HEK293 (cell line): Measurements from ENCODE around the gene FUT9.

Experiments
- CTCF ChIA-PET: fragments of 350-600 bp; formaldehyde crosslinking; extraction: SDS; loops from one replicate; lab custom pipeline; 2021; ENCODE audit warnings: antibody characterized with exemption; lab: Yijun Ruan, JAX
- POLR2A ChIA-PET: fragments of 300-600 bp; formaldehyde crosslinking; extraction: SDS; loops from one replicate; lab custom pipeline; 2020; ENCODE audit warnings: antibody characterized with exemption, inconsistent platforms; lab: Yijun Ruan, JAX
- H3K27ac ChIP-seq: fragments of 200-500 bp; sonication (Bioruptor generic); 2 replicates; pipeline ENCODE4 v1.5.1; 2014; ENCODE audit warnings: low read depth, low read length, control low read depth, inconsistent platforms; ENCODE audit errors: extremely low read depth
- H3K36me3 ChIP-seq, 2 experiments: fragments of 200-500 bp in 1 of 2; sonication (Bioruptor generic) in 1 of 2; 1 replicate in 1 of 2; 2 replicates in 1 of 2; pipeline ENCODE4 v1.5.1; 2014 to 2017; ENCODE audit warnings: inconsistent platforms in 2 of 2, low read length in 2 of 2; ENCODE audit not compliant: control insufficient read depth in 2 of 2, insufficient read depth in 1 of 2
- H3K4me1 ChIP-seq: fragments of 200-500 bp; sonication (Bioruptor generic); 2 replicates; pipeline ENCODE4 v1.5.1; 2014; ENCODE audit warnings: mild to moderate bottlenecking, low read length, inconsistent platforms; ENCODE audit not compliant: control insufficient read depth, insufficient read depth
- H3K4me3 ChIP-seq: 2 replicates; pipeline ENCODE4 v1.5.1; 2011; ENCODE audit warnings: low read depth, mild to moderate bottlenecking, control low read depth, low read length, moderate library complexity
- H3K9me3 ChIP-seq: fragments of 200-500 bp; sonication (Bioruptor generic); 2 replicates; pipeline ENCODE4 v1.5.1; 2014; ENCODE audit warnings: low read depth, low read length, inconsistent platforms; ENCODE audit not compliant: control insufficient read depth, insufficient read depth
- MEIS1 ChIP-seq: sonication (generic); formaldehyde crosslinking; IDR thresholded peaks from 2 replicates; pipeline ENCODE4 v1.8.1; 2022; ENCODE audit warnings: missing genetic modification reagents, mild to moderate bottlenecking, borderline replicate concordance
- ZNF510 ChIP-seq: fragments of 450-650 bp; formaldehyde crosslinking; IDR thresholded peaks from 2 replicates; pipeline ENCODE4 v1.5.1; 2018; ENCODE audit warnings: mild to moderate bottlenecking, missing genetic modification characterization, missing biosample characterization; ENCODE audit not compliant: insufficient replicate concordance
- ZNF596 ChIP-seq: fragments of 450-650 bp; IDR thresholded peaks from 2 replicates; pipeline ENCODE4 v1.5.0; 2018; ENCODE audit warnings: missing biosample characterization, mild to moderate bottlenecking, missing genetic modification characterization, moderate library complexity
- ZNF654 ChIP-seq: fragments of 450-650 bp; formaldehyde crosslinking; IDR thresholded peaks from 2 replicates; pipeline ENCODE4 v1.5.1; 2016; ENCODE audit warnings: low read depth, missing biosample characterization, missing genetic modification characterization
- ZSCAN23 ChIP-seq: fragments of 450-650 bp; formaldehyde crosslinking; IDR thresholded peaks from 2 replicates; pipeline ENCODE4 v1.5.1; 2016; ENCODE audit warnings: missing biosample characterization, missing genetic modification characterization
- TF ChIP-seq, protein P1 (sequence below): fragments of 450-650 bp; formaldehyde crosslinking; IDR thresholded peaks from 2 replicates; pipeline ENCODE4 v1.5.1; 2016; ENCODE audit warnings: missing biosample characterization, missing genetic modification characterization, borderline replicate concordance
- TF ChIP-seq, protein P2 (sequence below): fragments of 450-650 bp; formaldehyde crosslinking; IDR thresholded peaks from 2 replicates; pipeline ENCODE4 v1.5.1; 2016; ENCODE audit warnings: missing biosample characterization, missing genetic modification characterization
- TF ChIP-seq, protein P3 (sequence below): fragments of 450-650 bp; formaldehyde crosslinking; IDR thresholded peaks from 2 replicates; pipeline ENCODE4 v1.5.1; 2016; ENCODE audit warnings: missing biosample characterization, missing genetic modification characterization
- TF ChIP-seq, protein P4 (sequence below): fragments of 450-650 bp; formaldehyde crosslinking; IDR thresholded peaks from 2 replicates; pipeline ENCODE4 v1.5.1; 2016; ENCODE audit warnings: missing biosample characterization, missing genetic modification characterization
- TF ChIP-seq, protein P5 (sequence below): fragments of 450-650 bp; formaldehyde crosslinking; conservative IDR thresholded peaks from 2 replicates; pipeline ENCODE4 v1.5.1; 2016; ENCODE audit warnings: low read depth, missing biosample characterization, missing genetic modification characterization
- TF ChIP-seq, protein P6 (sequence below): fragments of 450-650 bp; formaldehyde crosslinking; IDR thresholded peaks from 2 replicates; pipeline ENCODE4 v1.5.1; 2016; ENCODE audit warnings: missing biosample characterization, missing genetic modification characterization

FUT9 gene

DNA sequence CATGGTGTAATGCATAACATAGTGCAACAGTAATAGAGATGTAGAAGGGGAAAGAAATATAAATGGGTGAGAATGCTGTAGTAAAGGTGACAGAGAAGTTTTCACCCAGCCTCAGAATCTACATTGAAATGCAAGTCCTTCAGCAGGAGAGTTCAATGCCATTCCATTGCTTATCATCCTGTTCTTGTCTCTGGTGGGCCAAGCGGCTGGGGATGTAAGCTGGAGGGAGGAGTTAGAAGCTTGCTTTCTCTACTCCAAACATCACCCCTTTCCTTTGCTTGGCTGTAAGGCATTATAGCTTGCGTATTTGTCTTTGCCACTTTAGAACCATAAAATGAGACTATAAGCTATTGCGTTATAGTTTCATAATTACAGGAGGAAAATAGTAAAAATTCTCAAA lies 2.2 kb upstream of the FUT9 start (continued):
- TF ChIP-seq, protein P1, sequence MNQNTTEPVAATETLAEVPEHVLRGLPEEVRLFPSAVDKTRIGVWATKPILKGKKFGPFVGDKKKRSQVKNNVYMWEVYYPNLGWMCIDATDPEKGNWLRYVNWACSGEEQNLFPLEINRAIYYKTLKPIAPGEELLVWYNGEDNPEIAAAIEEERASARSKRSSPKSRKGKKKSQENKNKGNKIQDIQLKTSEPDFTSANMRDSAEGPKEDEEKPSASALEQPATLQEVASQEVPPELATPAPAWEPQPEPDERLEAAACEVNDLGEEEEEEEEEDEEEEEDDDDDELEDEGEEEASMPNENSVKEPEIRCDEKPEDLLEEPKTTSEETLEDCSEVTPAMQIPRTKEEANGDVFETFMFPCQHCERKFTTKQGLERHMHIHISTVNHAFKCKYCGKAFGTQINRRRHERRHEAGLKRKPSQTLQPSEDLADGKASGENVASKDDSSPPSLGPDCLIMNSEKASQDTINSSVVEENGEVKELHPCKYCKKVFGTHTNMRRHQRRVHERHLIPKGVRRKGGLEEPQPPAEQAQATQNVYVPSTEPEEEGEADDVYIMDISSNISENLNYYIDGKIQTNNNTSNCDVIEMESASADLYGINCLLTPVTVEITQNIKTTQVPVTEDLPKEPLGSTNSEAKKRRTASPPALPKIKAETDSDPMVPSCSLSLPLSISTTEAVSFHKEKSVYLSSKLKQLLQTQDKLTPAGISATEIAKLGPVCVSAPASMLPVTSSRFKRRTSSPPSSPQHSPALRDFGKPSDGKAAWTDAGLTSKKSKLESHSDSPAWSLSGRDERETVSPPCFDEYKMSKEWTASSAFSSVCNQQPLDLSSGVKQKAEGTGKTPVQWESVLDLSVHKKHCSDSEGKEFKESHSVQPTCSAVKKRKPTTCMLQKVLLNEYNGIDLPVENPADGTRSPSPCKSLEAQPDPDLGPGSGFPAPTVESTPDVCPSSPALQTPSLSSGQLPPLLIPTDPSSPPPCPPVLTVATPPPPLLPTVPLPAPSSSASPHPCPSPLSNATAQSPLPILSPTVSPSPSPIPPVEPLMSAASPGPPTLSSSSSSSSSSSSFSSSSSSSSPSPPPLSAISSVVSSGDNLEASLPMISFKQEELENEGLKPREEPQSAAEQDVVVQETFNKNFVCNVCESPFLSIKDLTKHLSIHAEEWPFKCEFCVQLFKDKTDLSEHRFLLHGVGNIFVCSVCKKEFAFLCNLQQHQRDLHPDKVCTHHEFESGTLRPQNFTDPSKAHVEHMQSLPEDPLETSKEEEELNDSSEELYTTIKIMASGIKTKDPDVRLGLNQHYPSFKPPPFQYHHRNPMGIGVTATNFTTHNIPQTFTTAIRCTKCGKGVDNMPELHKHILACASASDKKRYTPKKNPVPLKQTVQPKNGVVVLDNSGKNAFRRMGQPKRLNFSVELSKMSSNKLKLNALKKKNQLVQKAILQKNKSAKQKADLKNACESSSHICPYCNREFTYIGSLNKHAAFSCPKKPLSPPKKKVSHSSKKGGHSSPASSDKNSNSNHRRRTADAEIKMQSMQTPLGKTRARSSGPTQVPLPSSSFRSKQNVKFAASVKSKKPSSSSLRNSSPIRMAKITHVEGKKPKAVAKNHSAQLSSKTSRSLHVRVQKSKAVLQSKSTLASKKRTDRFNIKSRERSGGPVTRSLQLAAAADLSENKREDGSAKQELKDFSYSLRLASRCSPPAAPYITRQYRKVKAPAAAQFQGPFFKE (tag by site-specific recombination) = no peak
- TF ChIP-seq, protein P2, sequence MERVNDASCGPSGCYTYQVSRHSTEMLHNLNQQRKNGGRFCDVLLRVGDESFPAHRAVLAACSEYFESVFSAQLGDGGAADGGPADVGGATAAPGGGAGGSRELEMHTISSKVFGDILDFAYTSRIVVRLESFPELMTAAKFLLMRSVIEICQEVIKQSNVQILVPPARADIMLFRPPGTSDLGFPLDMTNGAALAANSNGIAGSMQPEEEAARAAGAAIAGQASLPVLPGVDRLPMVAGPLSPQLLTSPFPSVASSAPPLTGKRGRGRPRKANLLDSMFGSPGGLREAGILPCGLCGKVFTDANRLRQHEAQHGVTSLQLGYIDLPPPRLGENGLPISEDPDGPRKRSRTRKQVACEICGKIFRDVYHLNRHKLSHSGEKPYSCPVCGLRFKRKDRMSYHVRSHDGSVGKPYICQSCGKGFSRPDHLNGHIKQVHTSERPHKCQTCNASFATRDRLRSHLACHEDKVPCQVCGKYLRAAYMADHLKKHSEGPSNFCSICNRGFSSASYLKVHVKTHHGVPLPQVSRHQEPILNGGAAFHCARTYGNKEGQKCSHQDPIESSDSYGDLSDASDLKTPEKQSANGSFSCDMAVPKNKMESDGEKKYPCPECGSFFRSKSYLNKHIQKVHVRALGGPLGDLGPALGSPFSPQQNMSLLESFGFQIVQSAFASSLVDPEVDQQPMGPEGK (tag by site-specific recombination) = no peak
- TF ChIP-seq, protein P3, sequence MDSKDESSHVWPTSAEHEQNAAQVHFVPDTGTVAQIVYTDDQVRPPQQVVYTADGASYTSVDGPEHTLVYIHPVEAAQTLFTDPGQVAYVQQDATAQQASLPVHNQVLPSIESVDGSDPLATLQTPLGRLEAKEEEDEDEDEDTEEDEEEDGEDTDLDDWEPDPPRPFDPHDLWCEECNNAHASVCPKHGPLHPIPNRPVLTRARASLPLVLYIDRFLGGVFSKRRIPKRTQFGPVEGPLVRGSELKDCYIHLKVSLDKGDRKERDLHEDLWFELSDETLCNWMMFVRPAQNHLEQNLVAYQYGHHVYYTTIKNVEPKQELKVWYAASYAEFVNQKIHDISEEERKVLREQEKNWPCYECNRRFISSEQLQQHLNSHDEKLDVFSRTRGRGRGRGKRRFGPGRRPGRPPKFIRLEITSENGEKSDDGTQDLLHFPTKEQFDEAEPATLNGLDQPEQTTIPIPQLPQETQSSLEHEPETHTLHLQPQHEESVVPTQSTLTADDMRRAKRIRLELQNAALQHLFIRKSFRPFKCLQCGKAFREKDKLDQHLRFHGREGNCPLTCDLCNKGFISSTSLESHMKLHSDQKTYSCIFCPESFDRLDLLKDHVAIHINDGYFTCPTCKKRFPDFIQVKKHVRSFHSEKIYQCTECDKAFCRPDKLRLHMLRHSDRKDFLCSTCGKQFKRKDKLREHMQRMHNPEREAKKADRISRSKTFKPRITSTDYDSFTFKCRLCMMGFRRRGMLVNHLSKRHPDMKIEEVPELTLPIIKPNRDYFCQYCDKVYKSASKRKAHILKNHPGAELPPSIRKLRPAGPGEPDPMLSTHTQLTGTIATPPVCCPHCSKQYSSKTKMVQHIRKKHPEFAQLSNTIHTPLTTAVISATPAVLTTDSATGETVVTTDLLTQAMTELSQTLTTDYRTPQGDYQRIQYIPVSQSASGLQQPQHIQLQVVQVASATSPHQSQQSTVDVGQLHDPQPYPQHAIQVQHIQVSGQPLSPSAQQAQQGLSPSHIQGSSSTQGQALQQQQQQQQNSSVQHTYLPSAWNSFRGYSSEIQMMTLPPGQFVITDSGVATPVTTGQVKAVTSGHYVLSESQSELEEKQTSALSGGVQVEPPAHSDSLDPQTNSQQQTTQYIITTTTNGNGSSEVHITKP = no peak
- TF ChIP-seq ZNF654 (tag by site-specific recombination) (no peak), MEIS1 (CRISPR knock-in tag) (no peak)

DNA sequence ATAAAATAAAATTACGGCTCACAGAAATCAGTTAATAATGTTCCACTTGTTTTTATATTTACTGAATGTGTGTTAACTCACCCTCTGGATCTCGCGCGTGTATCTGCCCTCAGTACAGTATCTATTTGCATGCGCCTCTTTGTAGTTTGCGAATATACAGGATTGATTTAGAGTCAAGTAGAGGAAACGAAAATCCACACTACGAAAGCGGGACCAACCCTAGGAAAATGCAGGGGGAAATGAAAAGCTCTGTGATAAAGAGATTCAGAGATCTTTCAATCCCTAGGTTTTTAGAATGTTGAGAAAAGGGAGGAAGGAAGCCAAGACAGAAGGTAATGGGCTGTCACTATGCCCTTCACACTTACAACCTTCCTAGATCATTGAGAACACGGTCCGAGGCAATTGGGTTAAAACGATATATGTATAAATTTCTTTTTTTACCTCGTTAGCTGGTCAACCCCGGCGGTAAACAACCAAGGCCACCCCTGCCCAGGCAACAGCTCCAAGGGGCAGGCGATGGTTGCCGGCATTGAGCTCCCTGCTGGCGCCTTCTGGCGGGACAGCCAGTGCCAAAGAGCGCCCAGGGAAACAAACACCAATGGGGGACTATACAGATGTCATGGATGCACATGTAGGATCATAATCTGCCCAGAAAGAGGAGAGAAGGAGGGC lies 792 bp upstream of the FUT9 start:
- ChIA-PET POLR2A (no interaction called here), CTCF (interaction anchor here (0.7 kb wide), 1 partner anchor 10 kb away, joined by 3 read pairs; no protein-coding TSS in a partner anchor)
- H3K27ac ChIP-seq = no peak overlapping the region
- H3K4me1 ChIP-seq = no peaks in the 10 kb centered on the region
- peak overlapping the region; percentile 39 for H3K4me3 ChIP-seq
- H3K9me3 ChIP-seq = no peaks in the 10 kb centered on the region
- no peaks in the 10 kb centered on the region for H3K36me3 ChIP-seq
- TF ChIP-seq ZNF510 = no peak
- TF ChIP-seq, protein P4, sequence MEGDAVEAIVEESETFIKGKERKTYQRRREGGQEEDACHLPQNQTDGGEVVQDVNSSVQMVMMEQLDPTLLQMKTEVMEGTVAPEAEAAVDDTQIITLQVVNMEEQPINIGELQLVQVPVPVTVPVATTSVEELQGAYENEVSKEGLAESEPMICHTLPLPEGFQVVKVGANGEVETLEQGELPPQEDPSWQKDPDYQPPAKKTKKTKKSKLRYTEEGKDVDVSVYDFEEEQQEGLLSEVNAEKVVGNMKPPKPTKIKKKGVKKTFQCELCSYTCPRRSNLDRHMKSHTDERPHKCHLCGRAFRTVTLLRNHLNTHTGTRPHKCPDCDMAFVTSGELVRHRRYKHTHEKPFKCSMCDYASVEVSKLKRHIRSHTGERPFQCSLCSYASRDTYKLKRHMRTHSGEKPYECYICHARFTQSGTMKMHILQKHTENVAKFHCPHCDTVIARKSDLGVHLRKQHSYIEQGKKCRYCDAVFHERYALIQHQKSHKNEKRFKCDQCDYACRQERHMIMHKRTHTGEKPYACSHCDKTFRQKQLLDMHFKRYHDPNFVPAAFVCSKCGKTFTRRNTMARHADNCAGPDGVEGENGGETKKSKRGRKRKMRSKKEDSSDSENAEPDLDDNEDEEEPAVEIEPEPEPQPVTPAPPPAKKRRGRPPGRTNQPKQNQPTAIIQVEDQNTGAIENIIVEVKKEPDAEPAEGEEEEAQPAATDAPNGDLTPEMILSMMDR (tag by site-specific recombination) = no peak
- no peak for TF ChIP-seq ZNF596 (tag by site-specific recombination)
- TF ChIP-seq ZSCAN23 (tag by site-specific recombination) = no peak
- TF ChIP-seq, protein P5, sequence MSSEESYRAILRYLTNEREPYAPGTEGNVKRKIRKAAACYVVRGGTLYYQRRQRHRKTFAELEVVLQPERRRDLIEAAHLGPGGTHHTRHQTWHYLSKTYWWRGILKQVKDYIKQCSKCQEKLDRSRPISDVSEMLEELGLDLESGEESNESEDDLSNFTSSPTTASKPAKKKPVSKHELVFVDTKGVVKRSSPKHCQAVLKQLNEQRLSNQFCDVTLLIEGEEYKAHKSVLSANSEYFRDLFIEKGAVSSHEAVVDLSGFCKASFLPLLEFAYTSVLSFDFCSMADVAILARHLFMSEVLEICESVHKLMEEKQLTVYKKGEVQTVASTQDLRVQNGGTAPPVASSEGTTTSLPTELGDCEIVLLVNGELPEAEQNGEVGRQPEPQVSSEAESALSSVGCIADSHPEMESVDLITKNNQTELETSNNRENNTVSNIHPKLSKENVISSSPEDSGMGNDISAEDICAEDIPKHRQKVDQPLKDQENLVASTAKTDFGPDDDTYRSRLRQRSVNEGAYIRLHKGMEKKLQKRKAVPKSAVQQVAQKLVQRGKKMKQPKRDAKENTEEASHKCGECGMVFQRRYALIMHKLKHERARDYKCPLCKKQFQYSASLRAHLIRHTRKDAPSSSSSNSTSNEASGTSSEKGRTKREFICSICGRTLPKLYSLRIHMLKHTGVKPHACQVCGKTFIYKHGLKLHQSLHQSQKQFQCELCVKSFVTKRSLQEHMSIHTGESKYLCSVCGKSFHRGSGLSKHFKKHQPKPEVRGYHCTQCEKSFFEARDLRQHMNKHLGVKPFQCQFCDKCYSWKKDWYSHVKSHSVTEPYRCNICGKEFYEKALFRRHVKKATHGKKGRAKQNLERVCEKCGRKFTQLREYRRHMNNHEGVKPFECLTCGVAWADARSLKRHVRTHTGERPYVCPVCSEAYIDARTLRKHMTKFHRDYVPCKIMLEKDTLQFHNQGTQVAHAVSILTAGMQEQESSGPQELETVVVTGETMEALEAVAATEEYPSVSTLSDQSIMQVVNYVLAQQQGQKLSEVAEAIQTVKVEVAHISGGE (tag by site-specific recombination) = no peak
- TF ChIP-seq, protein P6, sequence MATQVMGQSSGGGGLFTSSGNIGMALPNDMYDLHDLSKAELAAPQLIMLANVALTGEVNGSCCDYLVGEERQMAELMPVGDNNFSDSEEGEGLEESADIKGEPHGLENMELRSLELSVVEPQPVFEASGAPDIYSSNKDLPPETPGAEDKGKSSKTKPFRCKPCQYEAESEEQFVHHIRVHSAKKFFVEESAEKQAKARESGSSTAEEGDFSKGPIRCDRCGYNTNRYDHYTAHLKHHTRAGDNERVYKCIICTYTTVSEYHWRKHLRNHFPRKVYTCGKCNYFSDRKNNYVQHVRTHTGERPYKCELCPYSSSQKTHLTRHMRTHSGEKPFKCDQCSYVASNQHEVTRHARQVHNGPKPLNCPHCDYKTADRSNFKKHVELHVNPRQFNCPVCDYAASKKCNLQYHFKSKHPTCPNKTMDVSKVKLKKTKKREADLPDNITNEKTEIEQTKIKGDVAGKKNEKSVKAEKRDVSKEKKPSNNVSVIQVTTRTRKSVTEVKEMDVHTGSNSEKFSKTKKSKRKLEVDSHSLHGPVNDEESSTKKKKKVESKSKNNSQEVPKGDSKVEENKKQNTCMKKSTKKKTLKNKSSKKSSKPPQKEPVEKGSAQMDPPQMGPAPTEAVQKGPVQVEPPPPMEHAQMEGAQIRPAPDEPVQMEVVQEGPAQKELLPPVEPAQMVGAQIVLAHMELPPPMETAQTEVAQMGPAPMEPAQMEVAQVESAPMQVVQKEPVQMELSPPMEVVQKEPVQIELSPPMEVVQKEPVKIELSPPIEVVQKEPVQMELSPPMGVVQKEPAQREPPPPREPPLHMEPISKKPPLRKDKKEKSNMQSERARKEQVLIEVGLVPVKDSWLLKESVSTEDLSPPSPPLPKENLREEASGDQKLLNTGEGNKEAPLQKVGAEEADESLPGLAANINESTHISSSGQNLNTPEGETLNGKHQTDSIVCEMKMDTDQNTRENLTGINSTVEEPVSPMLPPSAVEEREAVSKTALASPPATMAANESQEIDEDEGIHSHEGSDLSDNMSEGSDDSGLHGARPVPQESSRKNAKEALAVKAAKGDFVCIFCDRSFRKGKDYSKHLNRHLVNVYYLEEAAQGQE = no peak
